Colon (tissue), 2 donors: Measurements from ENCODE around the gene TRAPPC11.

Source experiments
- FAIRE-seq: peaks from 2 replicates; lab custom pipeline; 2012; peaks lifted over from hg19 to GRCh38; lab: Jason Lieb, UNC
- donor health status: control.
- donor health status: control.

Gene TRAPPC11

DNA sequence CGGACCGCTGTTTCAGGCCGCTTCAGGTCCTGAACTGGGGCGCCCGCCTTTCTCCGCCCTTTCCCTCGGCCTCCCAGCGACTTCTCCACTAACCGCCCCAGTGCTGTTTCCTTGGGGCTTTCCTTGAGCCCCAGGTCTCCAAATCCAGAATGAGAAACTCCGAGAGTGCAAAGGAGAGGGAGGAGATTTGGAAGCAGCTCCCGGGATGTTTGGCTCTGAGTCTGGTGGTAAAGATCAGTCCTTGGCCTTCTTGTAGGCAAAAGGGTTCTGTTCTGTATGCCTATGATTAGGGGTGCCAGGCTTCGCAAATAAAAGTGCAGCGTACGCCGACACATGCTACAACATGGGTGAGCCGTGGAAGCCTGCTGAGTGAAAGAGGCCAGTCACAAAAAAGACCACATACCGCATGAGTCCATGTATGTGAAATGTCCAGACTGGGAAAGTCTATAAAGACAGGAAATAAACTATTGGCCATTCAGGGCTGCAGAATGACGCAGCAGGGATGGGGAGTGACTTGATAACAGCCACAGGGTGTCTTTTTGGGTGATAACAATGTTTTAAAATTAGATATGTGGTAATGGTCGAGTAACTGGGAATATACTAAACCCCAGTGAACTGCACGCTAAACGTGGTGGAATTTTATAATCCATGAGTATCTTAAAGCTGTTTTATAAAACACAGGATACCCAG, 99.8 kb downstream of the TRAPPC11 start:
- FAIRE-seq: no peak

DNA sequence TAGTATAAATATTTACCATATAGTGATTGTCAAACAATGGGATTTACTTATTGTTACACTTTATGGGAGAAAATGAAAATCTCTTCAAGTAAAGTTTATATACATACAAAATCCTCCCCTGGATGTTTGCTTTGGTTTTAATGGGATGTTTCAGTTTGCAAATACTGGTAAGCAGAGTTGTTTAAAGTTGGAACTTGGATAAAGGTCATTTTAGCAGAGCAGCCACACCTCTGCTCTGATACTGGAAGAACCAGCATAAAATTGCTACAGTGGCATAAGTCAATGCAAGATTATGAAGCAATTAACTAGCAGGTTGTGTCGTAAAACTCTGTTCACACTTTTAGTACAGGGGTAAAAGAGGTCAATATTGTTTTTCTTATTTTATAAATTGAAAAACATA, 101.2 kb downstream of the TRAPPC11 start:
- FAIRE-seq: peak; percentile 94
